Neuron (in vitro differentiated cells): ENCODE results near the gene MYO3B.

Experiments used
- H2AFZ ChIP-seq: one replicate; pipeline ENCODE4 v1.6.1; 2013; ENCODE audit warnings: low read depth, mild to moderate bottlenecking, inconsistent platforms, low read length, moderate library complexity
- H3K27me3 ChIP-seq: one replicate; pipeline ENCODE4 v1.6.1; 2013; ENCODE audit warnings: low read length; ENCODE audit not compliant: insufficient read depth
- H3K36me3 ChIP-seq: one replicate; pipeline ENCODE4 v1.6.1; 2013; ENCODE audit warnings: low read length; ENCODE audit not compliant: insufficient read depth
- H3K4me1 ChIP-seq: one replicate; pipeline ENCODE4 v1.6.1; 2013; ENCODE audit warnings: low read length; ENCODE audit not compliant: insufficient read depth
- H3K4me3 ChIP-seq: 2 replicates; pipeline ENCODE4 v1.5.1; 2013; ENCODE audit warnings: mild to moderate bottlenecking, low read length, moderate library complexity
- H3K9me3 ChIP-seq: one replicate; pipeline ENCODE4 v1.6.1; 2013; ENCODE audit warnings: low read length

MYO3B gene

DNA sequence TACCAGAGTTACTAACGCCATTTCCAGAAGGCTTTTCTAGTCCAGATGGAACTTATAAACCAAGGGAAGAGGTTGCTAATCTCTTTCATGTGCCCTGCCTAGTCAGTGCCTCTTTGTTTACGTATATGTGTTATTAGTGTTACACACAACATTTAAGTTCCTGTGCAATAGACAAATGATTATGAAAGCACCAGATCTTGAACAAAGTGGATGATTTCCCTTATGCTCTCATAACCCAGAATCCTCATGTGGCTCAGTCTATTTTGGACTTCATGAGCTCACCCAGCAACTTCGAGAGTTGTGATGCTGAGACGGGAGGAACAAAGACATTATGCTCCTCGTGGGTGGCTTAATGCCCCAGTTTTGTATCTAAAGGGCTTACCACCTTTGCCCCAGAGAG lies 322.8 kb downstream of the MYO3B start:
- Histone ChIP-seq H3K36me3 (no peaks in the 10 kb centered on the region), H3K4me1 (peaks cover 3% of the 10 kb centered on the region), H3K27me3 (peaks cover 21% of the 10 kb centered on the region), H3K4me3 (no peak overlapping the region), H2AFZ (no peak overlapping the region), H3K9me3 (no peaks in the 10 kb centered on the region)

DNA sequence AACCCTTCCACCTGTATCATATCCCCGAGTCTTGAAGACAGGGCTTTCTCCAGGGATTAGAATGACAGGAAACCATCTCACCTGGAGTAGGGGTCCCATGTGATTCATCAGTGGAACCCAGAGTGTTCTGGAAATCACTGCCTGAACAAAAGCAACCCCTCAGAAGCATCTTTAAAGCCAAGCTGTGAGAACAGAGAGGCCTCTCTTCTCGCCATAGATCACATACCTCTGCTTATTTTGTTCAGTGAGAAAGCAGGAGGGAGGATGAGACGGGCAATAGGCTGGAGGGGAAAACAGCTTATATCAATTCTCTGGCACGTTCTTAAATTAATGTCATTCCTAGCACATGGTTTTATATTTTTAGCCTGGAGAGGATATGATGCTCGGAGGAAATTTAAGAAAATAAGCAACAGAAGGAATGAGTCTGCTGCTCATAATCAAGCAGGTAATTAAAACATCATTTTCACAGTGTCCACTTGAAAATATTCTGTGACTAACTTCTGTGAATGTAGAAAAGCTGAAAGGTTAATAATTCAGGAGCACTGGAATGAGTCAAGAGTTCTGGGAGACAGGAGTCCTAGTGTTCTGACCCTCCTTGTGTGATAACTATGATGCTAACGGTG lies 323.6 kb downstream of the MYO3B start:
- H2AFZ ChIP-seq: no peak overlapping the region
- no peaks in the 10 kb centered on the region for H3K36me3 ChIP-seq
- no peaks in the 10 kb centered on the region for H3K9me3 ChIP-seq
- peaks cover 3% of the 10 kb centered on the region for H3K4me1 ChIP-seq
- H3K4me3 ChIP-seq: no peak overlapping the region
- peaks cover 25% of the 10 kb centered on the region for H3K27me3 ChIP-seq

GRCh38 chr2:170502361-170503130 lies 324.6 kb downstream of the MYO3B start:
- peaks cover 25% of the 10 kb centered on the region for H3K27me3 ChIP-seq
- H3K9me3 ChIP-seq: no peaks in the 10 kb centered on the region
- no peak overlapping the region for H3K4me3 ChIP-seq
- no peaks in the 10 kb centered on the region for H3K36me3 ChIP-seq
- no peak overlapping the region for H2AFZ ChIP-seq
- peaks cover 3% of the 10 kb centered on the region for H3K4me1 ChIP-seq

DNA sequence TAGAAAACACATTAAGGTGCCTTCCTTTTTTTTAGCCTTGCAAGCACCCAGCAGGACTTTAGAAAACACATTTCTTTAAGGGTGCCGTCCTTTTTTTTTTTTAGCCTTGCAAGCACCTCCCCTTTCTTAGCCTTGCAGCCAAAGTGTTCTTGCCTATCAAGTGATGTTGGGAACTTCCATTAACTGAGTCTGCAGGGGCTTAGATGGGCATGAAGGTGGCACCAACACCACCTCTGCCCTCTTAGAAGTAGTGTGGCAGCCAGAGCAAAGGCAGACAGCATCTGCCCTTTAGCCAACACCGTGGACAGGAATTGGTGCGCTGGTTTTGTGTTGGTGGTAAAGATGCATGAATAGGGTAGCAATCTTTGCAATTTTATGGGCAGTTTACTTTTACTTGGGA lies 325.6 kb downstream of the MYO3B start:
- Histone ChIP-seq H3K36me3 (no peaks in the 10 kb centered on the region), H3K9me3 (no peaks in the 10 kb centered on the region), H2AFZ (no peak overlapping the region), H3K4me1 (peaks cover 3% of the 10 kb centered on the region), H3K4me3 (no peak overlapping the region), H3K27me3 (peaks cover 25% of the 10 kb centered on the region)

- Histone ChIP-seq H3K27me3 (peaks cover 25% of the 10 kb centered on the region), H3K4me3 (no peak overlapping the region), H3K36me3 (no peaks in the 10 kb centered on the region), H3K4me1 (peaks cover 3% of the 10 kb centered on the region), H2AFZ (no peak overlapping the region), H3K9me3 (no peaks in the 10 kb centered on the region)
Observed at GRCh38 chr2:170503971-170504809, 326.2 kb downstream of the MYO3B start.

DNA sequence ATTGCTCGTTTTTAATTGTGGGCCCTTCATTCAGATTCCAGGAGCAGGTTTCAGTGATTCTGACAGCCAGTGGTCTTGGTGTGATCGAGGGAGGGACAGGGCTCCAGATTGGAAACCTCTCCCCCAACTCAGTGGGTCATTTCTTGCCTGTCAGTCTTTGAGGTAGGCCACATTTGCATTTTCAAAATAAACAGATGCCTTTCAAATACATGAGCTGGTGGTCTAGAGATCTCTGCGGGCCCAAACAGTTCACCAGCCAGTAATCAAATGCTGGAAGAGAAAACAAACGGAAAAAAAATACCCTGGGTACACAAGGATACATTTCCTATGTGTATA lies 326.8 kb downstream of the MYO3B start:
- Histone ChIP-seq H3K27me3 (peaks cover 25% of the 10 kb centered on the region), H2AFZ (no peak overlapping the region), H3K4me1 (peaks cover 3% of the 10 kb centered on the region), H3K36me3 (no peaks in the 10 kb centered on the region), H3K4me3 (no peak overlapping the region), H3K9me3 (no peaks in the 10 kb centered on the region)

DNA sequence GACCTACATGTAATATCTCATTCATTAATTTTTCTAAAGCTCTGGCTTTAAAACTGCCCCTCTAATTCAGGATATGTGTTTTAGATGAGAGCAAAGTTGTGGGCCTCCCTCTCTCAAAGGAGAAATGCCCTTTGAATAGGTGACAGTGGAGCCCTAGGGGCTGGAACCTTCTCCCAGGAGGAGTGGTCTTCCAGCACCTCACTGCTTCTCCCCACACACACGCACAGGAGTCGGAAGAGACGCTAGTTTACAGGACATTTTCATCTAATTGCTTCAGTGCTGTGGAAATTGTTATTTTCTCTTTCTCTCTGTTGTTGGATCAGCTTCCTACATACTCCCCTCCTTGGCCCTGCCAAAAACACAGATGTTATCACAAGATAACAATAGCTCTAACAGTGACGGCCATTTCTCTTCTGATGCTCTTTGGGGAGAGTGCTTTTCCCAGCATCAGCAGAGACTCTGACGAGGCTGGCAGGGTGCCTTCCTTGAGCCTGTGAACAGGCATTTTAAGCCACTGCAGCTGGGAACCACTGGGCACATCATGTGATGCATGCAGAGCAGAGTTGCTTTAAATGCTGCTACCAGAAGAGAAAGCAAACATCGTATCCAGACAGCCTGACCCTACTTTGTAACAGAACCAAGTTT lies 327.8 kb downstream of the MYO3B start:
- H3K9me3 ChIP-seq: no peaks in the 10 kb centered on the region
- no peak overlapping the region for H3K4me3 ChIP-seq
- H3K27me3 ChIP-seq: peaks cover 25% of the 10 kb centered on the region
- peaks cover 3% of the 10 kb centered on the region for H3K4me1 ChIP-seq
- H2AFZ ChIP-seq: no peak overlapping the region
- no peaks in the 10 kb centered on the region for H3K36me3 ChIP-seq

GRCh38 chr2:170509452-170510193 lies 331.7 kb downstream of the MYO3B start:
- no peak overlapping the region for H2AFZ ChIP-seq
- peaks cover 15% of the 10 kb centered on the region for H3K27me3 ChIP-seq
- no peak overlapping the region for H3K4me3 ChIP-seq
- H3K4me1 ChIP-seq: no peaks in the 10 kb centered on the region
- no peaks in the 10 kb centered on the region for H3K9me3 ChIP-seq
- H3K36me3 ChIP-seq: no peaks in the 10 kb centered on the region

DNA sequence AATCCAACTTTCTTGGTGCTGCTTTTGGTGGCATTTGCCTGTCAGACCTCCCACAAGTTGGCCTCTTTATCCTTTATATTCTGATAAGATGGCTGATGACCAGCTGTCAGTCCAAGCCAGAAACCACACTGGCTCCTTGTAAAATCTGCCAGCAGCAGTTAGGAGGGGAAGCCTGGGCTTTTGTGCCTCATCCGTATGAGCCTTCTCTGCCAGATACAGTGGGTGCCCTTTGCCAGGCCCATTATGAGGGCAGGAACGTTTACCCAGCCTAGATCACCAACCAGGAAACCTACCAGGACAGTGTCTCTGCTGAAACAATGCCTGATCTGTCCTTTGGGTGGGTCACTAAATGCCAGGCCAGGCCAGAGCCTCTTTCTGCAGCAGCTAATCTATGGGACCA lies 334.3 kb downstream of the MYO3B start:
- Histone ChIP-seq H3K4me1 (no peaks in the 10 kb centered on the region), H3K36me3 (no peaks in the 10 kb centered on the region), H2AFZ (no peak overlapping the region), H3K9me3 (no peaks in the 10 kb centered on the region), H3K27me3 (no peaks in the 10 kb centered on the region), H3K4me3 (no peak overlapping the region)

- no peaks in the 10 kb centered on the region for H3K36me3 ChIP-seq
- no peak overlapping the region for H3K4me3 ChIP-seq
- no peaks in the 10 kb centered on the region for H3K9me3 ChIP-seq
Observed at GRCh38 chr2:170514140-170514539, 336.2 kb downstream of the MYO3B start.

DNA sequence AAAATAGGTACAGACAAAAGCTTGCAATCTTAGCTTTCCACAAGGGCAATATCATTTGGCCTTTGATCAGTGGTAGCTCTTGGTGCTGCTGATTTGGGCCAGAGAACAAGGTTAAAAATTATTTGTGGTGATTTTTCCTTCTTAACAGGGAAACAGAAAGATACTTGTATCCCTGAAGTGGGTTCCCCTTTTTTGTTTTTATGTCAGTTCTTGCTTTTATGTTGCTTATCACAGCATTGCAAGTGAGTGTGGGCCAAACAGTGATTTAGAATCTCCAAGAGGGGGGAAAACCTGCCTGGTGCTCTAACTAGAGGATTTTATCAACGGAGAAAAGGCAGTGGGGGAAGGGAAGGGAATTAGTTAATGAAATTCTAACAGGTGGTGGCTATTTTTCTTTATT lies 339.6 kb downstream of the MYO3B start:
- Histone ChIP-seq H3K9me3 (no peaks in the 10 kb centered on the region), H2AFZ (no peak overlapping the region), H3K36me3 (no peaks in the 10 kb centered on the region), H3K27me3 (no peaks in the 10 kb centered on the region), H3K4me3 (no peak overlapping the region), H3K4me1 (no peaks in the 10 kb centered on the region)

More at GRCh38 chr2:170514140-170514539, 336.2 kb downstream of the MYO3B start:
- no peak overlapping the region for H2AFZ ChIP-seq
- H3K4me1 ChIP-seq: no peaks in the 10 kb centered on the region
- H3K27me3 ChIP-seq: no peaks in the 10 kb centered on the region

- Histone ChIP-seq H3K27me3 (no peaks in the 10 kb centered on the region), H3K36me3 (no peaks in the 10 kb centered on the region), H3K4me1 (no peaks in the 10 kb centered on the region), H2AFZ (no peak overlapping the region), H3K4me3 (no peak overlapping the region), H3K9me3 (no peaks in the 10 kb centered on the region)
Observed at GRCh38 chr2:170518911-170519310, 341.0 kb downstream of the MYO3B start.
